Right lung (tissue), 10 donors: ENCODE results near the gene SDK1. TPM values are rescaled to one million over a fixed set of nuclear protein-coding genes. Genes with fewer than 3 reads are reported as not detected.
A peak's percentile ranks its signal among the peaks of the same experiment; 100 is the strongest.

Experiments used
- DNase-seq, 2 donors: peaks; one replicate each; pipeline ENCODE4 v3.0.0-alpha.2; 2013
- long read RNA-seq, 8 donors: transcript quantifications; one replicate each; lab custom pipeline, GENCODE V29; 2026
- polyA plus RNA-seq, 5 donors: library from polyadenylated mRNA; unstranded; fragments of 120-200 nt; gene quantifications; one replicate each; pipeline versions ENCODE4 v1.2.1 to v1.2.3, GENCODE V29; 2013; ENCODE audit warnings: inconsistent platforms in 1 of 5, low replicate concordance in 1 of 5; ENCODE audit not compliant: insufficient read length in 5 of 5, insufficient read depth in 1 of 5

SDK1 gene, protein sequence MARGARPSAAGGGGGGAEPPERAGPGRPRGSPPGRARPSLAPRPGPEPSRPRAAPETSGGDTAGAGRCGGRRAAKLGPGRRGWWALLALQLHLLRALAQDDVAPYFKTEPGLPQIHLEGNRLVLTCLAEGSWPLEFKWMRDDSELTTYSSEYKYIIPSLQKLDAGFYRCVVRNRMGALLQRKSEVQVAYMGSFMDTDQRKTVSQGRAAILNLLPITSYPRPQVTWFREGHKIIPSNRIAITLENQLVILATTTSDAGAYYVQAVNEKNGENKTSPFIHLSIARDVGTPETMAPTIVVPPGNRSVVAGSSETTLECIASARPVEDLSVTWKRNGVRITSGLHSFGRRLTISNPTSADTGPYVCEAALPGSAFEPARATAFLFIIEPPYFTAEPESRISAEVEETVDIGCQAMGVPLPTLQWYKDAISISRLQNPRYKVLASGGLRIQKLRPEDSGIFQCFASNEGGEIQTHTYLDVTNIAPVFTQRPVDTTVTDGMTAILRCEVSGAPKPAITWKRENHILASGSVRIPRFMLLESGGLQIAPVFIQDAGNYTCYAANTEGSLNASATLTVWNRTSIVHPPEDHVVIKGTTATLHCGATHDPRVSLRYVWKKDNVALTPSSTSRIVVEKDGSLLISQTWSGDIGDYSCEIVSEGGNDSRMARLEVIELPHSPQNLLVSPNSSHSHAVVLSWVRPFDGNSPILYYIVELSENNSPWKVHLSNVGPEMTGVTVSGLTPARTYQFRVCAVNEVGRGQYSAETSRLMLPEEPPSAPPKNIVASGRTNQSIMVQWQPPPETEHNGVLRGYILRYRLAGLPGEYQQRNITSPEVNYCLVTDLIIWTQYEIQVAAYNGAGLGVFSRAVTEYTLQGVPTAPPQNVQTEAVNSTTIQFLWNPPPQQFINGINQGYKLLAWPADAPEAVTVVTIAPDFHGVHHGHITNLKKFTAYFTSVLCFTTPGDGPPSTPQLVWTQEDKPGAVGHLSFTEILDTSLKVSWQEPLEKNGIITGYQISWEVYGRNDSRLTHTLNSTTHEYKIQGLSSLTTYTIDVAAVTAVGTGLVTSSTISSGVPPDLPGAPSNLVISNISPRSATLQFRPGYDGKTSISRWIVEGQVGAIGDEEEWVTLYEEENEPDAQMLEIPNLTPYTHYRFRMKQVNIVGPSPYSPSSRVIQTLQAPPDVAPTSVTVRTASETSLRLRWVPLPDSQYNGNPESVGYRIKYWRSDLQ (N-terminal part only)
- polyA plus RNA-seq: 10 to 100 TPM in 2 of 5 donors, 1 to 10 TPM in 3; 8.1 to 19.5 (median 9.5) TPM
- long read RNA-seq, donor 1: 0 reads
- long read RNA-seq, donor 2: 0 reads
- long read RNA-seq, donor 3: 0 reads
- long read RNA-seq, donor 4: 0 reads
- long read RNA-seq, donor 5: 0 reads
- long read RNA-seq, donor 6: 0 reads
- long read RNA-seq, donor 7: 0 reads
- long read RNA-seq, donor 8: 0 reads

- peak; percentile 92 to 94 for DNase-seq
Measured at GRCh38 chr7:3300651-3301448, at the start of gene SDK1. TSS of gene SDK1 (plus strand) at chr7:3301252. CDS start at chr7:3301587, 335 bp downstream.

- no peak for DNase-seq
Measured at GRCh38 chr7:3254718-3255117, 46.3 kb upstream of the SDK1 start.

- DNase-seq: no peak
Measured at GRCh38 chr7:3259711-3260400, 41.2 kb upstream of the SDK1 start.

DNA sequence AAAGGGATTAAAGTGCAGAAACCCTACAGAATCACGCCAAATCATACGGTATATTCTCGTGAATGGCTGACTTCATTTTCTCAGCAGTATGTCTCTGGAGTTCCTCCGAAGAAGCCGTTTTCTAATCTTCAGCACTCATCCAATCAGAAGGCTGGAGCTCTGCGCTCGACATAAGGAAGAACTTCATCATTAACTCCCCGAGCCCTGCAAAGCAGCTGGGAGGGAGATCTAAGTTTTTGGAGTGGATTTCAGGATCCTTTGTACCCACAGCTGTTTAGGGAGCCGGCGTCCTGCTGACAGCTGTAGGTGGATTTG is 40.7 kb upstream of the SDK1 start:
- DNase-seq: peak; percentile 31

DNA sequence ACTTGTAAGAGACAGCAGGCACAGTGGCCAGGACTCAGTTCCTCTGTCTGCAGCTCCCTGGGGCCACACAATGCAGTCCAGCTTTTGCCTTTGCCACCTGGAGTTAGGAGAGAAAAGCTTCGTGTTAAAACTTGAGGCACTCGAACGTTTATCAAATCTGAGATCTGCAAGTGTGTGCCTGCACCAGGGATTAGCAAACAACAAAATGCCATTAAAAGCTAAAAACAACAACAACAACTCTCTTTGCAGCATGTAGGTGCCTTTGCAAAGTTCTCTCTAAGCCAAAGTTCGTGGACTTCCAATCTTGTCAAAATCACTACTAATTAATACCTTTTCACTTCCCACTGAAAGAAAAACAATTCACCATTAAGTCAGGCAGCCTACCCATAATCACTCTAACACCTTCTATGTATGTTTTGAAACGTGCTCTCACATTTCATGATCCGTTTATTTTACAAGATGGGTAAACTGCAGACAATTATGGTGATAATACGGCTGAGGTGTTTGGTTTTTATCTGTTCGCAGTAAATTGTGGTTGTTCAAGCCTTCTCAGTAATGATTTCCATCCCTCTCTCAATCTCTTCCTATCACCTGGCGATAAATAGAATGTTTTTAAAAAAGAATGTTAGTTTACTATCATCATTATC is 36.2 kb upstream of the SDK1 start:
- no peak for DNase-seq

DNA sequence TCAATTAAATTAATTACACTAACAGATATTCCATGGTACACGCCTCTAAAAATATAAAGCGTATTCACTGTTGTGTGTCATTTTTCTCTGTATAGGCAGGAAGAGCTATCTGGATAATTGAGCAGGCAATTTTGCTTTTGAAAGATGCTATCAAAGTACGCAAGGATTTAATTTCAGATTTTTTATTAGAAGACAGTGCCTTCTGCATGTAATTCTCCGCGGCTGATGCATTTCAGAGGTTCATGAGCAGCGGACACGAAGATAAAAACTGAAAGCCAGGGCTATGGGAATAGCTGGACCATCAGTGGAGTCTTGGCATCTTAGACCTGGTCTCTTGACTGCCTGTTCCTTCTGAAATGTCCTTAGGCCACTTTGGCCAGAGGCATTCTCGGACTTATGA is 35.7 kb upstream of the SDK1 start:
- no peak for DNase-seq

GRCh38 chr7:3266240-3266639 is 34.8 kb upstream of the SDK1 start:
- no peak for DNase-seq

DNA sequence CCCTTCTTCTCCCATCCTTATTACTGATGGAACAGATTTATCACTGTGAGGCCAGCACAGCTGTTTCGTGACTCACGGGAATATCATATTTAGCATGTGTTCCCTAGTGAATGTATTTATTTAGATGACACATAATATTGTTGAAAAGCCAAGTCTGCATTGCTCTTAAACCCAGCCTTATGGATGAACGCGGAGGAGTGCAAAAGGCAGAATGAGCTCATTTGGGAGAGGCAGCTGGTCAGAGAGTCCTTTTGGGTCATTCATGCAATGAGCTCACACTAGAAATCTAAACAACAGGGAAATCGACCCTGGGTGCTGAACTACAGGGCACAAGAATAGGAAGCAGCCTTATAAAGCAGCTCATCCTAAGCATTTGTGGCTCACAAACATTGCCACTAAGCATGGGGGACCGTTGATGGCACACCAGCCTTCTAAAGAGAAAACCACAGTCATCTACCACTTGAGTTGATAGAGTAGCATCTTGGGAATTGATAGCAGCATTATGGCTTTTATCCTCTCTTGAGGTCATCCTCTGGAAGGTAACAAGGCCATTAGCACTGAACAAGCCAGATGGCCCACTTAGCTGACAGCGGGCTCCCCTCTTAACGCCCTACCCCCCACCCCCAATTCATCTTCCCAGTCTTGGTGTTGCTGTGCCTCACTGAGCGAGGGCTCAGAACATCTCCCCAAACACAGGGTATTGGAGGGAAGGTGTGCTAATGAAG is 32.9 kb upstream of the SDK1 start:
- peak; percentile 21 to 23 for DNase-seq

- DNase-seq: no peak
Measured at GRCh38 chr7:3270362-3270761, 30.7 kb upstream of the SDK1 start.

- no peak for DNase-seq
Measured at GRCh38 chr7:3271298-3271697, 29.8 kb upstream of the SDK1 start.

GRCh38 chr7:3272691-3273141 is 28.3 kb upstream of the SDK1 start:
- no peak for DNase-seq

DNA sequence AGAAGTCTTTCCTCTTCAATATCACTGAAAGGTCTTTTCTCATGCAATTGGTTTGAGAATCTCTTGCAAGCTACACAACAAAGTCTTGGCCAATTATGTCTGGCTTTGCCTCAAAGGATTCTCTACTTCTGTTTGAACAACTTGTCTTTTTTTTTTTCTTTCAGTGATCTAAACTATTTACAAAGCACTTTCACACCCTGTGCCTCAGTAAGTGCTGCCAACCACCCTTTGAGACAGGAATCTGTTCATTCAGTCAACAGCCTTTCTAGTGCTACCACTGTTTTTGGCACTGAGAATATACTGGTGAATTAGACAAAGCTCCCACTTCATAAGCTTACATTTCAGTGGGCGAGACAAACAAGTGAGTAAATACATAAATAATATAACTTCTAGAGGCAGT is 26.9 kb upstream of the SDK1 start:
- DNase-seq: no peak

GRCh38 chr7:3277604-3278572 is 23.2 kb upstream of the SDK1 start:
- no peak for DNase-seq

DNA sequence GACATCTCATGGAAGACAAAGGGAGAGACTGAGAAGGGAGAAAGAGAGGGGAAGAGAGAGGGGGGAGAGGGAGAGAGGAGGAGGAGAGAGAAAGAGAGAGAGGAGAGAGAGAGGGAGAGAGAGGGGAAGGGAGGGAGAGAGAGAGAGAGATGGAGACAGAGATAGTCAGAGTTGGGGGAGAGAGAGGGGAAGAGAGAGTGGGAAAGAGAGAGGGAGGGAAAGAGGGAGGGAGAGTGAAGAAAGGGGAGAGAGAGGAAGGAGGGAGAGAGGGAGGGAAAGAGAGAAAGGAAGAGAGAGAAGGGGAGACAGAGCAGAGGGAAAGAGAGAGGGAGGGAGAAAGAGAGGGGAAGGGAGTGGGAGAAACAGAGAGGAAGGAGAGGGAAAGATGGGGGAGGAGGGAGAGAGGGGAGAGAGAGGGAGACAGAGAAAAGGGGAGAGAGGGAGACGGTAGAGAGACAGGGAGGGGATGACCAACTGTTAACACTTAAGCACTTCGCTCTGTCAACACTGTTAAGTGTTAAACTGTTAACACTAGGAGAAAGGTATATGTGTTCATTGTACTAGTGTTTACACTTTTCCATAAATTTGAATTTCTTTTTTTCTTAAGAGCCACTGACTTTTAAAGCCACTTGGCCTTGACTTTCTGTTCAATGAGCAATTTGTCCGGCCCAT is 21.8 kb upstream of the SDK1 start:
- DNase-seq: no peak

- no peak for DNase-seq
Measured at GRCh38 chr7:3280445-3280844, 20.6 kb upstream of the SDK1 start.

GRCh38 chr7:3280946-3281656 is 20.0 kb upstream of the SDK1 start:
- no peak for DNase-seq
